Activated T-cell treated with anti-CD3 and anti-CD28 coated beads, Interleukin-2, amount 50 U/mL, for 4 hours (primary cell): ENCODE data around the gene NOX5. TPM values are rescaled to one million over a fixed set of nuclear protein-coding genes. Genes with fewer than 3 reads are reported as not detected.
A peak's percentile ranks its signal among the peaks of the same experiment; 100 is the strongest.

Experiments
- ATAC-seq, 2 donors: fragments of 200-7000 bp; cut with Tn5 transposase; one replicate each; pipeline ENCODE4 v1.10.0; 2021
- DNase-seq: peaks from one replicate; pipeline ENCODE4 v3.0.0-alpha.2; 2020
- H3K27me3 Mint-ChIP-seq: one replicate; pipeline ENCODE4 v1.8.0; 2021; ENCODE audit warnings: low read depth, mixed read lengths
- H3K36me3 Mint-ChIP-seq: one replicate; pipeline ENCODE4 v1.8.0; 2022; ENCODE audit warnings: mixed read lengths; ENCODE audit not compliant: insufficient read depth
- H3K4me1 Mint-ChIP-seq: one replicate; pipeline ENCODE4 v1.8.0; 2021; ENCODE audit warnings: low read depth, mixed read lengths
- H3K4me3 Mint-ChIP-seq: one replicate; pipeline ENCODE4 v1.8.0; 2021; ENCODE audit warnings: mild to moderate bottlenecking, moderate library complexity, mixed read lengths
- H3K9me3 Mint-ChIP-seq: one replicate; pipeline ENCODE4 v1.8.0; 2021; ENCODE audit warnings: mixed read lengths
- total RNA-seq, 3 donors: library from RNA; stranded (reverse); gene quantifications; one replicate each; pipeline ENCODE4 v1.2.1, GENCODE V29; 2021

NOX5 gene
- total RNA-seq, 3 donors from 2014 or later, result not detected

DNA sequence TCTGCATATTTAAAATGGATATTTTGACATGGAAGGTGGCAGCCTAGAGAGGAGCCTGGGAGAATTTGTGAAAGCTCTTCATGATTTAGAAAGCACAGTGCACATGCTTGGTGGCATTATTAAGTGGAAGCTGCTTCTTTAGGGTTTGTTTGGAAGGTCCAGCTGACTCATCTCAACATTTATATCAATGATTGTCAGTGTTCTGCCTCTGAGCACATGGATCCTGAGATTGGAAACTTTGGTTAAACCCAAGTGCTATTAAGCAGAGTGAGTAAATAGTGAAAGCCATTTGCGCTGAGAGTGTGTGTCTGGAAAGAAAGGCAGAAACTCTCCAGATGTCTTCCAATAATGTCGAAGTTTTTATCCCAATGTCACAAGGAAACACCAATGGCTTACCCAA, 7.4 kb downstream of the NOX5 start:
- ATAC-seq (no peak), DNase-seq (no peak)
- no peaks in the 10 kb centered on the region for H3K9me3 Mint-ChIP-seq
- no peak overlapping the region for H3K4me3 Mint-ChIP-seq
- H3K27me3 Mint-ChIP-seq, result peaks cover 5% of the 10 kb centered on the region
- no peaks in the 10 kb centered on the region for H3K4me1 Mint-ChIP-seq
- no peaks in the 10 kb centered on the region for H3K36me3 Mint-ChIP-seq

DNA sequence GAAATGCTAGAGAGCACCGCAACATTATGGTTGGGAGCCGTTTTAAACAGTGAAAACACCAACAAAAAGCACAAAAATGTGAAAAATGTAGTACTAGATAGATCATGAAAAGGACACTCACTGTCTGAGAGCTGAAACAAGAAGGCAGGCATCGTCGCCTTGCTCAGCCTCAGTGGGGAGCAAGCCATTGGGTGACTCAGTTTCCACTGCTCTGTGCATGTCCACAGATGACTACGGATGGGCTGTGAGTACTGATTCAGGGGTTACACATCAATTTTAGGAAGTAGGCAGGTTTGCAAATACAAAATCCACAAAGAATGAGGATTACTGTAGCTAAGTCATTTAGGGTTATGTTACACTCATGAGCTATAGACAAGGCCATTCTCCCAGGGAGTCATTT, 10.8 kb downstream of the NOX5 start:
- Mint-ChIP-seq H3K9me3 (no peaks in the 10 kb centered on the region), H3K4me3 (no peak overlapping the region), H3K27me3 (peaks cover 14% of the 10 kb centered on the region), H3K36me3 (no peaks in the 10 kb centered on the region), H3K4me1 (no peaks in the 10 kb centered on the region)
- DNase-seq (no peak), ATAC-seq (no peak)

DNA sequence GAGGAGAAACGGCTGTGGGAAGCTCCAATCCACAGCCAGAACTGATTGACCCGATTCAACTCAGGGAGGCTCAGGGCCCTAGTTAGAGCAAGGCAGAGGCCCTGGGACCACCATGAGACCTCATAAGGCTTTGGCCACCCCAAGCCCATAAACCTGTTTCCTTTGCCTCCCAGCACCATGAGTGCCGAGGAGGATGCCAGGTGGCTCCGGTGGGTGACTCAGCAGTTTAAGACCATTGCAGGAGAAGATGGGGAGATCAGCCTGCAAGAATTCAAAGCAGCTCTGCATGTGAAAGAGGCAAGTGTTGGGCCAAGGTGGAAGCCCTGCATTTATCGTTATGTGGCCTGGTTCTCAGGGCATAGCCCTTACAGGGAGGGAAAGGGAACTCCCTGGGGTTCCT, 11.9 kb downstream of the NOX5 start:
- Mint-ChIP-seq H3K9me3 (no peaks in the 10 kb centered on the region), H3K27me3 (peaks cover 21% of the 10 kb centered on the region), H3K36me3 (no peaks in the 10 kb centered on the region), H3K4me3 (no peak overlapping the region), H3K4me1 (no peaks in the 10 kb centered on the region)
- DNase-seq, result no peak
- ATAC-seq, result no peak

DNA sequence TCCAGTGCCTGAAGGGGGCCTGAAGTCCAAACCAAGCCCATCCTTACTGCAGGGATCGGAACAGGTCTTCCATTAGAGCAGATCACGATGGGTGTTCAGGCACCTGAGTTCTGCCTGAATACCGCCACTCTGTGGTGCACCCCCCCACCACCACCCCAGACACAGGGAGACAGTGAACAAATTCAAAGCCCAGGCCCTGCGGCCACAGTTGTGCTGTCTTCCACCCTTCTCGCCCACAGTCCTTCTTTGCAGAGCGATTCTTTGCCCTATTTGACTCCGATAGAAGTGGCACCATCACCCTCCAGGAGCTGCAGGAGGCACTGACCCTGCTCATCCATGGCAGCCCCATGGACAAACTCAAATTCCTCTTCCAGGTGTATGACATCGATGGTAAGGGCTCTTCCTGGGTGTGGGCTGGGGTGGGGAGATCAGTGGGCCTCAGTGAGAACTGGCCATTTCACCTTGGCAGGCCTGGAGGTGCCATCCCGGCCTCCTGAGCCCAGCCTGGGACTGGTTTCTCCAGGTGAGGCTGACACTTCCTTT, 13.6 kb downstream of the NOX5 start:
- no peak for ATAC-seq
- H3K27me3 Mint-ChIP-seq, result peaks cover 24% of the 10 kb centered on the region
- DNase-seq, result no peak
- peaks cover 3% of the 10 kb centered on the region for H3K4me1 Mint-ChIP-seq
- no peaks in the 10 kb centered on the region for H3K9me3 Mint-ChIP-seq
- no peak overlapping the region for H3K4me3 Mint-ChIP-seq
- H3K36me3 Mint-ChIP-seq, result no peaks in the 10 kb centered on the region

DNA sequence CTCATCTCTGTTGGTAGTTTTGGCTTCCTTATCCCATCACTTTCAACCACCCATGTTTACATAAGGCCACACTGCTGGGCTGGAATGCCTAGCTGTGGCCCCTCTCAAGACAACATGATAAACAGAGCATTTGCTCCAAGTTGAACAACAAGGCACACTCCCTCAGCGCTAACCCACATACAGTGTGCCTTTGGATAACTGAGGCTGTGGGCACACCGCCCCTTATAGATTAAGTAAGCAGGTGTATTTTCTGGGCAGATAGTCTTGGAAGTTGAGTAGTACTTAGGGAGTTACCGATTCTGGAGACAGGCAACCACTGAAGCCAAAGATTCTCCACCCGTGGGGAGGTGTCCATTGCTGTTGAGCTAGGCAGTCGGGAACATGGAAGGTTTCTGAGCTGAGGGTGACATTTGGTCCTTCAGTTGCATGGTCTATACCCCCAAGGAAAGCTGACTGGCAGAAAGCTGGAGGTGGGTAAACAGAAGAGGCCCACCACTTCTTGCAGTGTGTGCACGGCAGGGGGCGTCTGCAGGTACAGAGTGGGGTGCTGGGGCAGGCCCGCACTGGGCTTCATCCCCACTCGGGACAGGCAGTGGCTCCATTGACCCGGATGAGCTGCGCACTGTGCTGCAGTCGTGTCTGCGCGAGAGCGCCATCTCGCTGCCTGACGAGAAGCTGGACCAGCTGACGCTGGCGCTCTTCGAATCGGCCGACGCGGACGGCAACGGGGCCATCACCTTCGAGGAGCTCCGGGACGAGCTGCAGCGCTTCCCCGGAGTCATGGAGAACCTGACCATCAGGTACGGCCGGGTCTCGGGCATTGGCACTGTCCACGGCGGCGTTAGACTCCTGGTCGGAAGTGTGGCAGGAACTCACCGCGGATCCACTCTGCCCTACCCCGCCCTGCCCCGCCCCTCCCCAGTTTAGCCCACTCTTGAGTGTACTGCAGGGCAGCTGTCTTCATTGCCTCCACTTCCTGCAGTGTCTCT, 16.8 kb downstream of the NOX5 start:
- ATAC-seq (peak; percentile 62 to 65), DNase-seq (no peak)
- peaks cover 3% of the 10 kb centered on the region for H3K4me1 Mint-ChIP-seq
- H3K27me3 Mint-ChIP-seq, result peaks cover 33% of the 10 kb centered on the region
- H3K9me3 Mint-ChIP-seq, result no peaks in the 10 kb centered on the region
- no peaks in the 10 kb centered on the region for H3K36me3 Mint-ChIP-seq
- H3K4me3 Mint-ChIP-seq, result peak overlapping the region; percentile 43

DNA sequence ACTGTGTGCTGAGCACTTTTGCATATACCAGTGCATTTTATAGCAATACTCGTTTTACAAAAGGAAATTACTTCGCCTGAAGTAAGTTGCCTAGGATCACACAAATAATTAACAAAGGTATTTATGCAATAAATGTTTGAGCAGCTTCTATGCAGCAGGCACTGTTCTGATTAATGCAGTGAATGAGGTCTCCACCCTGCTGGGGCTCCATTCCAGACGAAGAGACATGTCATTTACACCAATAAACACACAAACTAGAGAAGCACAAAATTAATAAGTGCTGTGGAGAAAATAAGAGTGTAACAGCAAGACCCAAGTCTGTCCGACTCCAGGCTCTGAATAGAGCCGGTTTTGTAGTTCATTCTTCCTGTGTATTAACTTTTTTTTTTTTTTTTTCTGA, 17.5 kb downstream of the NOX5 start:
- ATAC-seq (no peak), DNase-seq (no peak)
- Mint-ChIP-seq H3K9me3 (no peaks in the 10 kb centered on the region), H3K4me1 (peaks cover 3% of the 10 kb centered on the region), H3K27me3 (peaks cover 40% of the 10 kb centered on the region), H3K4me3 (peak overlapping the region; percentile 43), H3K36me3 (no peaks in the 10 kb centered on the region)

DNA sequence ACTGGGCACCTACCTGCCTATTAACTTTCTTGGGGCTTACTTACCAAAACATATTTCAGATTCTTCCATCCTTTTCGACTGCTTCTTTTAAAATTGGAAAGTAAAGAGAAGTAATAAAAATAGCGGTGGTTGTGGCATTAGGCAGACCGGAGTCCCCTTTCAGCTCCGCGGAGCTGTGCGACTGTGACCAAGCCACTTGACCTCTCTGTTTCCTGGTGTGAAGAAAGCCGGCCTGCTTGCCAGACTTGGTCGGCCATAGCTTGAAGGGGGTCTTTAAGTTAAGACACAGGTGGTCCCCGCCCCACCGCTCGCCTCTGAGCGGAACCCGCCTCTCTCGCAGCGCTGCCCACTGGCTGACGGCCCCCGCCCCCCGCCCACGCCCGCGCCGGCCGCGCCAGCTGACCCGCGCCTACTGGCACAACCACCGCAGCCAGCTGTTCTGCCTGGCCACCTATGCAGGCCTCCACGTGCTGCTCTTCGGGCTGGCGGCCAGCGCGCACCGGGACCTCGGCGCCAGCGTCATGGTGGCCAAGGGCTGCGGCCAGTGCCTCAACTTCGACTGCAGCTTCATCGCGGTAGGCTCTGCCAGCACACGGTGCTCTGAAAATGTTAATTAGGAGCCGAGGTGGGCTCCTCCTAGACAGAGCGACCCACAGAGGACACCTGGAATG, 18.3 kb downstream of the NOX5 start:
- H3K4me1 Mint-ChIP-seq, result peaks cover 3% of the 10 kb centered on the region
- no peaks in the 10 kb centered on the region for H3K9me3 Mint-ChIP-seq
- DNase-seq (no peak), ATAC-seq (no peak)
- H3K4me3 Mint-ChIP-seq, result no peak overlapping the region
- no peaks in the 10 kb centered on the region for H3K36me3 Mint-ChIP-seq
- H3K27me3 Mint-ChIP-seq, result peaks cover 39% of the 10 kb centered on the region

DNA sequence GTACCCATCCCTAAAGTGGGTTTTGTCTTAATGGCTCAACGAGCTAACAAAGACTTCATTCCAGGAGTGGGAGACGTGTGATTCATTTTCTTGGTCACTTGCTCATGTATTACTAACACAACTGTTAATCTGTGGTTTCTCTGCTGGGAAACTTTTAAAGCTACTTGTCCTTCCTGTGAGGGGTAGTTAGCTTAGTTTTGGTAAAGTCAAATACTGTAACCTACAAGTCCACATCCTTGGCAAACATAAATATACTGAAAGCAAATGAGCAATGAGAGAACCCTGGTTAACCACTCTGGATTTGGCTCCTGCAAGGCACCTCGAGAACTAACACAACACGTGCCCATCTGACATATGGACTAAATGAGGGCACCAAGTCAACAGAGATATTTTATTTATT, 19.9 kb downstream of the NOX5 start:
- peaks cover 3% of the 10 kb centered on the region for H3K4me1 Mint-ChIP-seq
- ATAC-seq (peak; percentile 69 to 79), DNase-seq (no peak)
- H3K4me3 Mint-ChIP-seq, result no peak overlapping the region
- no peaks in the 10 kb centered on the region for H3K9me3 Mint-ChIP-seq
- peaks cover 33% of the 10 kb centered on the region for H3K27me3 Mint-ChIP-seq
- no peaks in the 10 kb centered on the region for H3K36me3 Mint-ChIP-seq

DNA sequence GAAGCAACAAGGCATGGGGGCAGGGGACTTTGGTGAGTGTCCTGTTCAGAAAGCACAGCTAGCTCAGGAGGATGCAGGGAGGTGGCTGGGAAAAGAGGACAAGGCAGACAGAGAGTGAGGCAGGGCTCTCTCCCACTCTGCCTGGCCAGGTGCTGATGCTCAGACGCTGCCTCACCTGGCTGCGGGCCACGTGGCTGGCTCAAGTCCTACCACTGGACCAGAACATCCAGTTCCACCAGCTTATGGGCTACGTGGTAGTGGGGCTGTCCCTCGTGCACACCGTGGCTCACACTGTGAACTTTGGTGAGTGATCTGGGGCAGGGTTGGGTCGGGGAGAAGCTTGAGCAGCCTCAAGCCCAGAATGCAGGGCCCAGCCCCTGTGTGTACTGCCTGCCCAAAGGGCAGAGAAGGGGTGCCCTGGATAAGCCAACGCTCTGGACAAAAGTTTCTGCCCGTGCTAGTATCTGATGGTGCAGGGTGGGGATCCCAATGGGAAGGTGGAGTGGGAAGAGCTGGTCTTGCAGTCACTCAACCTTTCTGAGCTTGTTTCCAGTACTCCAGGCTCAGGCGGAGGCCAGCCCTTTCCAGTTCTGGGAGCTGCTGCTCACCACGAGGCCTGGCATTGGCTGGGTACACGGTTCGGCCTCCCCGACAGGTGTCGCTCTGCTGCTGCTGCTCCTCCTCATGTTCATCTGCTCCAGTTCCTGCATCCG, 20.9 kb downstream of the NOX5 start:
- Mint-ChIP-seq H3K36me3 (no peaks in the 10 kb centered on the region), H3K27me3 (peaks cover 30% of the 10 kb centered on the region), H3K4me1 (peaks cover 3% of the 10 kb centered on the region), H3K4me3 (no peak overlapping the region), H3K9me3 (no peaks in the 10 kb centered on the region)
- DNase-seq (no peak), ATAC-seq (no peak)

DNA sequence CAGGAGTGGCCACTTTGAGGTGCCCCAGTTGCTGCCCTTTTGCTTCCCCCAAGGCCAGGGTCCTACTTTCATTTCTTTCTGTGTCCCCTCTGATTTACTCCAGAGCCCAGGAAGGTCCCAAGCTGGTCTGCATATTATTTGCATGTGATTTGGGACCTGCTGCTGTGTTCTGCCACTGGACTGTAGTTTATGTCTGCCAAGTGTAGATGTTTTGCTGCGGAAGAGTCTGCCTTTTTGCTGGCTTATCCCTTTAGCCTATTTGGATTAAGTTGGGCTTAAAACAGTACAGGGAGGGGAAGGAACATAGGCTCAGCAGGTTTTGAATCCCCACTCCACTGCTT, 21.4 kb downstream of the NOX5 start:
- Mint-ChIP-seq H3K4me1 (peaks cover 3% of the 10 kb centered on the region), H3K27me3 (peaks cover 29% of the 10 kb centered on the region), H3K9me3 (no peaks in the 10 kb centered on the region), H3K36me3 (no peaks in the 10 kb centered on the region), H3K4me3 (no peak overlapping the region)
- ATAC-seq (no peak), DNase-seq (no peak)

DNA sequence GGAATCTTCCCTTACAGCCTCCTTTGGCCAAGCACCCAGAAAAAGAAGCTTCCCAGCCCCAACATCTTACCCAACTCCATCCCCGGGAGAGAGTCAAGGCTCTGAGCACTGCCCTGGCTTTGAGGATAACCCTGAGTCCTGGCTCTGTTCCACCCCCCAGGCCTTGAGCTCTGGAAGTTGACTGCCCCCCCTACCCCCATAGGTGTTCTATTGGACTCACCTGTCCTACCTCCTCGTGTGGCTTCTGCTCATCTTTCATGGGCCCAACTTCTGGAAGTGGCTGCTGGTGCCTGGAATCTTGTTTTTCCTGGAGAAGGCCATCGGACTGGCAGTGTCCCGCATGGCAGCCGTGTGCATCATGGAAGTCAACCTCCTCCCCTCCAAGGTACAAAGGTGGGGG, 22.3 kb downstream of the NOX5 start:
- Mint-ChIP-seq H3K9me3 (no peaks in the 10 kb centered on the region), H3K4me3 (no peak overlapping the region), H3K36me3 (no peaks in the 10 kb centered on the region), H3K4me1 (peaks cover 3% of the 10 kb centered on the region), H3K27me3 (peaks cover 24% of the 10 kb centered on the region)
- DNase-seq, result no peak
- no peak for ATAC-seq

DNA sequence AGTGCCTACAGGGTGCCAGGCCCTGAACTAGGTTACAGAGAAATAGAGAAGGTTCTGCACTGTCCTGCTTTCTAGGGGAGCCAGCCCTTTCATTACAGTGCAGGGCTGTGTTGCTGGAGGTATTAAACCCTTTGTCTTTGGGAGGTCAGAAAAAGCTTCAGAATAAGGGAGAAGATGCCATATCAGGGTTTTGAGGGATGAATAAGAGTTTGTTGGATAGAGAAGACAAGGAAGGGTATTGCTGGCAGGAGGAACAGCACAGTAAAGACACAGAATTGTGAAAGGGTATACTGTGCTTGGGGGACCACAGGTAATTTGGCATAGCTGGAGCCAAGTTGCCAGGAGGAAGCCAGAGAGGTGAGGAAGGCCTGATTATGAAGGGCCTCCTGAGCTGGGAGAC, 23.0 kb downstream of the NOX5 start:
- DNase-seq, result no peak
- no peak for ATAC-seq
- peaks cover 22% of the 10 kb centered on the region for H3K27me3 Mint-ChIP-seq
- no peaks in the 10 kb centered on the region for H3K9me3 Mint-ChIP-seq
- no peaks in the 10 kb centered on the region for H3K4me1 Mint-ChIP-seq
- no peaks in the 10 kb centered on the region for H3K36me3 Mint-ChIP-seq
- H3K4me3 Mint-ChIP-seq, result no peak overlapping the region

DNA sequence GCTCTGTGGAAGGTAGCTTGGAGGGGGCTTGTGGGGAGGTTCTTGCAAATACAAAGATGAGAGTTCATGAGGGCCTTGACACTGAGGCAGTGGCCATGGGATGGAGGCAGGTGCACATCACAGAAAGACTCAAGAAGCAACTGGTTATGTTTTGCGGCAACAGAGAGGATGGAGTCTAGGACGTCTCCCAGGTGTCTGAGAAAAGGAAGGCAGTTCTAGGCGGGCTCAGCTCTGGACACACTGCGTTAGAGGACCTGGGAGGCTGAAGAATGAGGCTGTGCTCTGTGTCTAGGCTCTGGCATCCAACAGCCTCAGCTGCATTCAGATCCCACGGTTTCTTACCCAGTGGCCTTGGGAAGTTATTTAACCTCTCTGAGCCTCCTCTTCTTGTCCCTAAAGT, 23.5 kb downstream of the NOX5 start:
- Mint-ChIP-seq H3K27me3 (peaks cover 21% of the 10 kb centered on the region), H3K9me3 (no peaks in the 10 kb centered on the region), H3K4me3 (no peak overlapping the region), H3K4me1 (no peaks in the 10 kb centered on the region), H3K36me3 (no peaks in the 10 kb centered on the region)
- ATAC-seq, result no peak
- no peak for DNase-seq

DNA sequence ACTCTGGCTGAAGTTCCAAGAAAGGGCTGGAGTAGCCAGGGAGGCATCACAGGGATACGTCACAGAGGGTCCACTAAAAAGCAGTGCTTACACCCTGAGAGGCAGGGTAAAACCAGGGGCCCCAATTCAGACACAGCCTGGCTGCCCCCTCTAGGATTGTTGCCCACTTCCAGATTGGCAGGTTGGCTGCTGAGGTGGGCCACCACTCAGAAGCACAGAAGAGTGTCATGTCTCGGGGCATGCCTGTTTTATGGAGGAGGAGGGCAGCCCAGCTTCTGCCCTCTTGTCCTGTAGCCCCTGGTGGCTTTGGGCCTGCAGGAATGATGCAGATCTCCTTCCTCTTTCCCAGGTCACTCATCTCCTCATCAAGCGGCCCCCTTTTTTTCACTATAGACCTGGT, 24.0 kb downstream of the NOX5 start:
- Mint-ChIP-seq H3K4me1 (no peaks in the 10 kb centered on the region), H3K4me3 (no peak overlapping the region), H3K9me3 (no peaks in the 10 kb centered on the region), H3K36me3 (no peaks in the 10 kb centered on the region), H3K27me3 (peaks cover 21% of the 10 kb centered on the region)
- DNase-seq, result no peak
- ATAC-seq, result no peak
